NCI-H2107 treated with DMSO at 0.1 percent for 48 hours (cell line): ENCODE results near the gene SUPT16H.

Experiments
- DNase-seq: peaks from one replicate; lab custom pipeline; 2025; ENCODE audit not compliant: unreplicated experiment; lab: John Stamatoyannopoulos, UW

Gene SUPT16H

GRCh38 chr14:21369949-21370679 lies 13.7 kb downstream of the SUPT16H start:
- no peak for DNase-seq

- DNase-seq: no peak
These were observed 16.2 kb downstream of the SUPT16H start for GRCh38 chr14:21367582-21368144.

GRCh38 chr14:21356511-21356910 lies 27.3 kb downstream of the SUPT16H start:
- DNase-seq: no peak

- DNase-seq: no peak
These were observed 31.2 kb downstream of the SUPT16H start for GRCh38 chr14:21352587-21352986.

- DNase-seq: no peak
These were observed 33.3 kb downstream of the SUPT16H start for GRCh38 chr14:21350539-21350938.

- DNase-seq: no peak
These were observed 36.6 kb downstream of the SUPT16H start for GRCh38 chr14:21347201-21347600.

- no peak for DNase-seq
These were observed 37.2 kb downstream of the SUPT16H start for GRCh38 chr14:21346532-21347135.

- DNase-seq: no peak
These were observed 40.6 kb downstream of the SUPT16H start for GRCh38 chr14:21343035-21343794.

GRCh38 chr14:21334202-21334906 lies 49.5 kb downstream of the SUPT16H start:
- no peak for DNase-seq

- no peak for DNase-seq
These were observed 50.9 kb downstream of the SUPT16H start for GRCh38 chr14:21332950-21333349.

- no peak for DNase-seq
These were observed 56.8 kb downstream of the SUPT16H start for GRCh38 chr14:21326972-21327371.

- no peak for DNase-seq
These were observed 61.1 kb downstream of the SUPT16H start for GRCh38 chr14:21322716-21323115.

GRCh38 chr14:21320913-21321312 lies 62.9 kb downstream of the SUPT16H start:
- DNase-seq: peak; percentile 23

GRCh38 chr14:21317398-21317797 lies 66.4 kb downstream of the SUPT16H start:
- no peak for DNase-seq

GRCh38 chr14:21313512-21313911 lies 70.3 kb downstream of the SUPT16H start:
- no peak for DNase-seq

GRCh38 chr14:21311614-21312013 lies 72.2 kb downstream of the SUPT16H start:
- DNase-seq: no peak

GRCh38 chr14:21309956-21310355 lies 73.9 kb downstream of the SUPT16H start:
- no peak for DNase-seq

GRCh38 chr14:21309238-21309636 lies 74.6 kb downstream of the SUPT16H start:
- DNase-seq: no peak

- peak; percentile 99 for DNase-seq
These were observed 75.2 kb downstream of the SUPT16H start for GRCh38 chr14:21308479-21309237.

GRCh38 chr14:21308132-21308478 lies 75.7 kb downstream of the SUPT16H start:
- no peak for DNase-seq
